Type B pancreatic cell (in vitro differentiated cells): Measurements from ENCODE around the gene ATP2B2. TPM values are rescaled to one million over a fixed set of nuclear protein-coding genes. Genes with fewer than 3 reads are reported as not detected.

ENCODE experiments used
- DNase-seq: peaks from one replicate; pipeline ENCODE4 v3.0.0; 2021; ENCODE audit warnings: mixed read lengths; ENCODE audit not compliant: unreplicated experiment; ENCODE audit errors: extremely low spot score
- H3K27ac Mint-ChIP-seq: 2 replicates; pipeline ENCODE4 v1.8.0; 2021; ENCODE audit warnings: mild to moderate bottlenecking, mixed read lengths
- H3K27me3 Mint-ChIP-seq: 2 replicates; pipeline ENCODE4 v1.8.0; 2021; ENCODE audit warnings: mixed read lengths
- H3K36me3 Mint-ChIP-seq: 2 replicates; pipeline ENCODE4 v1.8.0; 2021; ENCODE audit warnings: mixed read lengths
- H3K4me1 Mint-ChIP-seq: one replicate; pipeline ENCODE4 v1.8.0; 2021; ENCODE audit warnings: mixed read lengths; ENCODE audit not compliant: unreplicated experiment
- H3K4me3 Mint-ChIP-seq: 2 replicates; pipeline ENCODE4 v1.8.0; 2021; ENCODE audit warnings: mild to moderate bottlenecking, mixed read lengths
- H3K9me3 Mint-ChIP-seq: 2 replicates; pipeline ENCODE4 v1.8.0; 2021; ENCODE audit warnings: mixed read lengths
- total RNA-seq: library from RNA; stranded (reverse); gene quantifications from 2 replicates; pipeline ENCODE4 v1.2.1, GENCODE V29; 2021; ENCODE audit warnings: low replicate concordance
- TF ChIP-seq, protein P1 (sequence below): fragments of 200-600 bp; sonication (generic); conservative IDR thresholded peaks from 2 replicates; pipeline ENCODE4 v1.5.0; 2021; ENCODE audit warnings: antibody characterized with exemption, mild to moderate bottlenecking

Gene ATP2B2
- total RNA-seq, 1 donor from 2014 or later = 0.31 TPM

DNA sequence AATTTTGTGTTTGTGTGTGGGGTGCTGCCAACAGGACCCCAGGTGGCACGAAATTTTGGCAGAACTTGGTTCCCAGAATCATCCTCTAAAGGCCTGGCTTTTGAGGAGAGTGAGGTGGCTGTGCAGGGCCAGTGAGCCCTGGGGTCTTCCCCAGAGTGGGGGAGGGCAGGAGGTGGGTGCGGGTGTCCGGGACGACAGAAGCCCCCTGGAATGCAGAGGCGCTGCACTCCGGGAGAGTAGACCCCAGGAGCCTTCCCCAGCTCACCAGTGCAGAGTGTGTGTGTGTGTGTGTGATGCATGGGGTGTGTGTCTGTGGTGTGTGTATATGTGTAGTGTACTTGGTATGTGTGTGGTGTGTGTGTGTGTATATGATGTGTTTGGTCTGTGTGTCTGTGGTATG is 140.1 kb downstream of the ATP2B2 start:
- no peaks in the 10 kb centered on the region for H3K9me3 Mint-ChIP-seq
- no peak overlapping the region for H3K4me3 Mint-ChIP-seq
- peaks cover 4% of the 10 kb centered on the region for H3K4me1 Mint-ChIP-seq
- H3K27ac Mint-ChIP-seq = no peak overlapping the region
- no peak for DNase-seq
- TF ChIP-seq, protein P1, sequence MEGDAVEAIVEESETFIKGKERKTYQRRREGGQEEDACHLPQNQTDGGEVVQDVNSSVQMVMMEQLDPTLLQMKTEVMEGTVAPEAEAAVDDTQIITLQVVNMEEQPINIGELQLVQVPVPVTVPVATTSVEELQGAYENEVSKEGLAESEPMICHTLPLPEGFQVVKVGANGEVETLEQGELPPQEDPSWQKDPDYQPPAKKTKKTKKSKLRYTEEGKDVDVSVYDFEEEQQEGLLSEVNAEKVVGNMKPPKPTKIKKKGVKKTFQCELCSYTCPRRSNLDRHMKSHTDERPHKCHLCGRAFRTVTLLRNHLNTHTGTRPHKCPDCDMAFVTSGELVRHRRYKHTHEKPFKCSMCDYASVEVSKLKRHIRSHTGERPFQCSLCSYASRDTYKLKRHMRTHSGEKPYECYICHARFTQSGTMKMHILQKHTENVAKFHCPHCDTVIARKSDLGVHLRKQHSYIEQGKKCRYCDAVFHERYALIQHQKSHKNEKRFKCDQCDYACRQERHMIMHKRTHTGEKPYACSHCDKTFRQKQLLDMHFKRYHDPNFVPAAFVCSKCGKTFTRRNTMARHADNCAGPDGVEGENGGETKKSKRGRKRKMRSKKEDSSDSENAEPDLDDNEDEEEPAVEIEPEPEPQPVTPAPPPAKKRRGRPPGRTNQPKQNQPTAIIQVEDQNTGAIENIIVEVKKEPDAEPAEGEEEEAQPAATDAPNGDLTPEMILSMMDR = no peak
- H3K36me3 Mint-ChIP-seq = no peaks in the 10 kb centered on the region
- peaks cover 38% of the 10 kb centered on the region for H3K27me3 Mint-ChIP-seq

GRCh38 chr3:10364806-10365205 is 140.6 kb downstream of the ATP2B2 start:
- no peak for DNase-seq
- H3K4me1 Mint-ChIP-seq = peaks cover 4% of the 10 kb centered on the region
- no peaks in the 10 kb centered on the region for H3K9me3 Mint-ChIP-seq
- TF ChIP-seq, protein P1 = no peak
- H3K36me3 Mint-ChIP-seq = no peaks in the 10 kb centered on the region
- no peak overlapping the region for H3K4me3 Mint-ChIP-seq
- peaks cover 40% of the 10 kb centered on the region for H3K27me3 Mint-ChIP-seq
- no peak overlapping the region for H3K27ac Mint-ChIP-seq

DNA sequence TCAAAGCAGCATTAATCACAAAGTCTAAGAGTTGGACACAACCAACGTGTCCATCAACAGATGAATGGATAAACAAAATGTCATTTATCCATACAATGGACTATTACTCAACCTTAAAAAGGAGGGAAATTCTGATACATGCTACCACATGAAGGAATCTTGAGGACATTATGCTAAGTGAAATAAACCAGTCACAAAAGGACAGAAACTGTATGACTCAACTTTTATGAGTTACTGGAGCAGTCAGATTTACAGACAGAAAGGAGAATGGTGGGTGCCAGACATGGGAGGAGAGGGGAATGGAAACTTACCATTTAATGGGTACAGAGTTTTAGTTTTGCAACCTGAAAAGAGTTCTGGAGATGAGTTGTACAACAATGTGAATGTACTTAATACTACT is 141.5 kb downstream of the ATP2B2 start:
- Mint-ChIP-seq H3K4me3 (no peak overlapping the region), H3K9me3 (no peaks in the 10 kb centered on the region), H3K27me3 (peaks cover 35% of the 10 kb centered on the region), H3K36me3 (no peaks in the 10 kb centered on the region), H3K27ac (no peak overlapping the region), H3K4me1 (peaks cover 4% of the 10 kb centered on the region)
- TF ChIP-seq, protein P1 = no peak
- DNase-seq = no peak

DNA sequence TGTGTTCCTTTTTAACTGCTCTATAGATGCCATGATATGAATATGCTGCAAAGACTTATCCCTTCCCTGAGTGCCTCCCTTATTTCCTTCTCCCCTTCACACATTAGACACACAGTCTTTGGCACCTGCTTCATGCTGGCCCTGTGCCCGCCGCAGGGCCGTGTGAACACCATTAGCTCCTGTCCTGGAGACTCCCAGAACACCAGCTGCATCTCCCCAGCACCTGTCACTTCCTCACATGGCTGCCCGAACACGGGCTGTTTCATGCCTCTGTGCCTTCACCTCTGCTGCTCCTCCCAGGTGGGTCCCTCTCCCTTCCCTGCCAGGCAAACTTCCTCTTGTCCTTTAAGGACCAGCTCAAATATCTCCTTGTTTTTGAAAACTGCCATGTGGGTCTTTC is 144.0 kb downstream of the ATP2B2 start:
- Mint-ChIP-seq H3K36me3 (no peaks in the 10 kb centered on the region), H3K4me1 (peaks cover 5% of the 10 kb centered on the region), H3K27me3 (peaks cover 31% of the 10 kb centered on the region), H3K4me3 (no peak overlapping the region), H3K9me3 (no peaks in the 10 kb centered on the region), H3K27ac (no peak overlapping the region)
- no peak for DNase-seq
- TF ChIP-seq, protein P1 = no peak

DNA sequence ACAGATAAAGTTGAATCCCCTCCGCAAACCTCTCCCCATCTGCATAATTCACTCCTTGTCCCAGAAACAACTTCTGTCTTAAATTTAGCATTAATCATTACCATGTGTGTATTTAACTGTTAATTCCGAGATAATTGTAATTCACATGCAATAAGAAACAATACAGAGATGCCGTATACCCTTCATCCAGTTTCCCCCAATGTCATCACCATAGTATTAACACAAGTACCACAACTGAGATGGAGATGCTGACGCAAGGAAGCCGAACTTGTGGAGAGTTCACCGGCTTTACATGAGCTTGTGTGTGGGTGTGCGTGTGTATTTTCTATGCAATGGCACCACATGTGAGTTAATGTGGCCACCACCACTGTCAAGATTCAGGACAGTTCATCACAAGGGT is 144.9 kb downstream of the ATP2B2 start:
- no peak for DNase-seq
- TF ChIP-seq, protein P1 = no peak
- Mint-ChIP-seq H3K36me3 (no peaks in the 10 kb centered on the region), H3K27me3 (peaks cover 29% of the 10 kb centered on the region), H3K4me3 (no peak overlapping the region), H3K4me1 (peaks cover 3% of the 10 kb centered on the region), H3K9me3 (no peaks in the 10 kb centered on the region), H3K27ac (no peak overlapping the region)

GRCh38 chr3:10359761-10360161 is 145.6 kb downstream of the ATP2B2 start:
- TF ChIP-seq, protein P1 = no peak
- Mint-ChIP-seq H3K36me3 (no peaks in the 10 kb centered on the region), H3K4me3 (no peak overlapping the region), H3K9me3 (no peaks in the 10 kb centered on the region), H3K27me3 (peaks cover 32% of the 10 kb centered on the region), H3K4me1 (peaks cover 3% of the 10 kb centered on the region), H3K27ac (no peak overlapping the region)
- DNase-seq = no peak
